ENCODE data around the gene ITGB1.

ITGB1 gene

GRCh38 chr10:32941357-32941756 lies 16.7 kb downstream of the ITGB1 start:
- Histone ChIP-seq H3K4me3 (no peak overlapping the region), H3K27ac (peak overlapping the region; percentile 37 to 81)
- DNase-seq (ENCODE audit: low spot score), result no peak
- TF ChIP-seq CTCF (IDR thresholded peaks at IDR 0.05), result no peak

GRCh38 chr10:32940321-32941301 lies 17.4 kb downstream of the ITGB1 start:
- Histone ChIP-seq H3K4me3 (no peak overlapping the region), H3K27ac (peak overlapping the region; percentile 67 to 81)
- no peak for DNase-seq (ENCODE audit: low spot score)
- no peak for TF ChIP-seq CTCF (IDR thresholded peaks at IDR 0.05)

- Histone ChIP-seq H3K4me3 (no peak overlapping the region), H3K27ac (peak overlapping the region; percentile 67 to 84)
- no peak for TF ChIP-seq CTCF (IDR thresholded peaks at IDR 0.05)
- DNase-seq (ENCODE audit: low spot score), result no peak
Measured at GRCh38 chr10:32939296-32940111, 18.5 kb downstream of the ITGB1 start.

- TF ChIP-seq CTCF (IDR thresholded peaks at IDR 0.05), result no peak
- Histone ChIP-seq H3K27ac (peak overlapping the region; percentile 67 to 84), H3K4me3 (peak overlapping the region; percentile 48)
- DNase-seq (ENCODE audit: low spot score), result no peak
Measured at GRCh38 chr10:32938554-32939061, 19.4 kb downstream of the ITGB1 start.

GRCh38 chr10:32937911-32938424 lies 20.1 kb downstream of the ITGB1 start:
- H3K4me3 ChIP-seq, result peak overlapping the region; percentile 48
- DNase-seq (ENCODE audit: low spot score), result no peak

More at GRCh38 chr10:32937911-32938424, 20.1 kb downstream of the ITGB1 start:
- no peak for TF ChIP-seq CTCF (IDR thresholded peaks at IDR 0.05)
- peak overlapping the region; percentile 67 to 84 for H3K27ac ChIP-seq
